Measurements from ENCODE around the gene PSMD13. TPM values are rescaled to one million over a fixed set of nuclear protein-coding genes. Genes with fewer than 3 reads are reported as not detected.

Gene PSMD13
- total and polyA plus RNA-seq, 2 of the 13 experiments (the other 11 are each of a cell fraction or from before 2014, with no cell fraction given) = 83.0 to 117 TPM

GRCh38 chr11:236774-237767 is at the start of gene PSMD13 (continued):
- TF ChIP-seq ZNF318 (CRISPR knock-in tag; IDR thresholded peaks at IDR 0.05) = no peak
- peak; percentile 37 for TF ChIP-seq DMAP1 (CRISPR knock-in tag; IDR thresholded peaks at IDR 0.05)
- peak; percentile 73; the same call in 1 of the 2 replicates for TF ChIP-seq IKZF5 (CRISPR knock-in tag; IDR thresholded peaks at IDR 0.05)
- TF ChIP-seq ZNF580 (CRISPR knock-in tag; IDR thresholded peaks at IDR 0.05; ENCODE audit: borderline replicate concordance, low read depth) = peak; percentile 47
- peak; percentile 85 for TF ChIP-seq THAP9 (CRISPR knock-in tag; IDR thresholded peaks at IDR 0.05; ENCODE audit: borderline replicate concordance)
- TF ChIP-seq ZNF883 (CRISPR knock-in tag; IDR thresholded peaks at IDR 0.05; ENCODE audit: not compliant biosample characterization) = peak; percentile 20
- no peak for TF ChIP-seq NCOA1 (CRISPR knock-in tag; IDR thresholded peaks at IDR 0.05)
- TF ChIP-seq BRCA1 (CRISPR knock-in tag; IDR thresholded peaks at IDR 0.05) = 0 out of 2 replicates have a peak, but pooled peaks have one; percentile 37
- TF ChIP-seq ATF1 (CRISPR knock-in tag; IDR thresholded peaks at IDR 0.05) = peak; percentile 43; the same call in 1 of the 2 replicates
- TF ChIP-seq REXO4 (CRISPR knock-in tag; IDR thresholded peaks at IDR 0.05; ENCODE audit: borderline replicate concordance) = no peak
- no peak; the same call in 1 of the 2 replicates for TF ChIP-seq RARA (CRISPR knock-in tag; IDR thresholded peaks at IDR 0.05)
- TF ChIP-seq ZNF331 (CRISPR knock-in tag; IDR thresholded peaks at IDR 0.05) = 0 out of 2 replicates have a peak, but pooled peaks have one; percentile 10
- TF ChIP-seq ZNF816 (CRISPR knock-in tag; IDR thresholded peaks at IDR 0.05; ENCODE audit: borderline replicate concordance) = 0 out of 2 replicates have a peak, but pooled peaks have one; percentile 27

Data from HepG2 (cell line).